ENCODE data around the gene IL36G.

GRCh38 chr2:113028112-113028511, 50.3 kb downstream of the IL36G start:
- TF ChIP-seq POLR2A (IDR thresholded peaks at IDR 0.05) (no peak), EP300 (IDR thresholded peaks at IDR 0.05) (no peak)
- TF ChIP-seq, protein P1, sequence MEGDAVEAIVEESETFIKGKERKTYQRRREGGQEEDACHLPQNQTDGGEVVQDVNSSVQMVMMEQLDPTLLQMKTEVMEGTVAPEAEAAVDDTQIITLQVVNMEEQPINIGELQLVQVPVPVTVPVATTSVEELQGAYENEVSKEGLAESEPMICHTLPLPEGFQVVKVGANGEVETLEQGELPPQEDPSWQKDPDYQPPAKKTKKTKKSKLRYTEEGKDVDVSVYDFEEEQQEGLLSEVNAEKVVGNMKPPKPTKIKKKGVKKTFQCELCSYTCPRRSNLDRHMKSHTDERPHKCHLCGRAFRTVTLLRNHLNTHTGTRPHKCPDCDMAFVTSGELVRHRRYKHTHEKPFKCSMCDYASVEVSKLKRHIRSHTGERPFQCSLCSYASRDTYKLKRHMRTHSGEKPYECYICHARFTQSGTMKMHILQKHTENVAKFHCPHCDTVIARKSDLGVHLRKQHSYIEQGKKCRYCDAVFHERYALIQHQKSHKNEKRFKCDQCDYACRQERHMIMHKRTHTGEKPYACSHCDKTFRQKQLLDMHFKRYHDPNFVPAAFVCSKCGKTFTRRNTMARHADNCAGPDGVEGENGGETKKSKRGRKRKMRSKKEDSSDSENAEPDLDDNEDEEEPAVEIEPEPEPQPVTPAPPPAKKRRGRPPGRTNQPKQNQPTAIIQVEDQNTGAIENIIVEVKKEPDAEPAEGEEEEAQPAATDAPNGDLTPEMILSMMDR (IDR thresholded peaks at IDR 0.05): no peak
